Heart right ventricle (tissue), 16 donors: ENCODE results near the gene ZNF587. TPM values are rescaled to one million over a fixed set of nuclear protein-coding genes. Genes with fewer than 3 reads are reported as not detected.
A peak's percentile ranks its signal among the peaks of the same experiment; 100 is the strongest.
"Not testable (repeated sequence)": the region's sequence is repeated elsewhere in the genome, so short reads cannot be mapped to it uniquely, and the experiment has no call there.

Experiments
- ATAC-seq, 8 donors: fragments of 200-7000 bp; cut with Tn5 transposase; one replicate each; pipeline ENCODE4 v1.9.1; 2020; ENCODE audit warnings: mild to moderate bottlenecking in 8 of 8, moderate library complexity in 8 of 8, moderate number of reproducible peaks in 1 of 8
- DNase-seq, 2 donors: peaks; one replicate each; pipeline ENCODE4 v3.0.0-alpha.2; 2020
- H3K27ac ChIP-seq, 10 donors: fragments of 200-600 bp; sonication (generic) in 2 of 10; one replicate each; pipeline versions ENCODE4 v1.5.0 to v1.8.0; 2020 to 2022; ENCODE audit warnings: mild to moderate bottlenecking in 3 of 10
- H3K27me3 ChIP-seq, 7 donors: fragments of 200-600 bp; one replicate each; pipeline ENCODE4 v1.8.0; 2021 to 2022; ENCODE audit warnings: mild to moderate bottlenecking in 2 of 7
- H3K36me3 ChIP-seq, 9 donors: fragments of 200-600 bp; sonication (generic) in 1 of 9; one replicate each; pipeline versions ENCODE4 v1.5.0 to v1.8.0; 2020 to 2022; ENCODE audit warnings: mild to moderate bottlenecking in 2 of 9
- H3K4me1 ChIP-seq, 9 donors: fragments of 200-600 bp; sonication (generic) in 1 of 9; one replicate each; pipeline versions ENCODE4 v1.5.0 to v1.8.0; 2020 to 2022; ENCODE audit warnings: mild to moderate bottlenecking in 4 of 9
- H3K4me3 ChIP-seq, 10 donors: fragments of 200-600 bp; sonication (generic) in 2 of 10; one replicate each; pipeline versions ENCODE4 v1.5.0 to v1.8.0; 2020 to 2022; ENCODE audit warnings: mild to moderate bottlenecking in 7 of 10, moderate library complexity in 2 of 10
- H3K9me3 ChIP-seq, 11 donors: fragments of 200-600 bp in 10 of 11; sonication (generic) in 2 of 11; one replicate each; pipeline versions ENCODE4 v1.5.0 to v1.8.0; 2013 to 2022; ENCODE audit warnings: mild to moderate bottlenecking in 2 of 11, control low read depth in 1 of 11, moderate library complexity in 1 of 11
- WGBS, 2 donors: extraction: QIAGEN DNeasy Blood & Tissue Kit; methylation state at CpG; one replicate each; pipeline ENCODE4 v1.1.7; 2013; ENCODE audit warnings: inconsistent platforms in 1 of 2; 5-methylcytosine and 5-hydroxymethylcytosine counted together
- intact Hi-C, 10 donors: fragments of 100-400 bp; cut with DNase I; formaldehyde crosslinking; loops; one replicate each; pipeline versions ENCODE4 v1.11.1 to v1.14.2; 2022
- polyA plus RNA-seq, 2 donors: library from polyadenylated mRNA; stranded (reverse); fragments of 200-250 nt; gene quantifications; one replicate each; pipeline ENCODE4 v1.2.3, GENCODE V29; 2013
- total RNA-seq, 10 donors: library from RNA; stranded (reverse); fragmentation: NEBNext Ultra II Directional in 3 of 10; extraction: Animal tissue kit (Norgen Biotek cat#: 25700) in 3 of 10; gene quantifications; one replicate each; pipeline versions ENCODE4 v1.2.1 to v1.2.4, GENCODE V29; 2021 to 2023
- TF ChIP-seq, protein P1 (sequence below), 9 donors: fragments of 200-600 bp; sonication (generic) in 2 of 9; IDR thresholded peaks; one replicate each; pipeline versions ENCODE4 v1.5.0 to v1.8.0; 2021 to 2022; ENCODE audit warnings: antibody characterized with exemption in 9 of 9, mild to moderate bottlenecking in 5 of 9, moderate library complexity in 1 of 9
- donor health status: Arrhythmogenic right ventricular cardiomyopathy.
- donor health status: ischemic (EF 13 %, LVEDD 7.1; RV severe dilation, severe dysfunction).
- donor health status: healthy with polysubstance abuse.
- donor health status: DM: no; HTN: yes; CAD: no.
- donor health status: DM: no; HTN: no; CAD: no.
- donor health status: ischemic (EF 25% LVEDD 6.9; RV normal size, moderate dysfunction).
- donor health status: ischemic (EF 25% LVEDD 5.7; RV mildly dilated, moderate dysfunction).
- donor health status: healthy.
- donor health status: DM: yes; HTN: yes; CAD: no.
- donor health status: Ischemic cardiomyopathy.
- donor health status: ischemic (EF 35%, LVEDD 5.7; RV mildly dilated, moderate dysfunction).
- donor health status: nonischemic (EF 11% LVEDD 7.7; RV severe dilation, severe dysfunction).
- donor health status: DM: yes; HTN: yes; CAD: no.
- donor health status: PGD.
- donor health status: ischemic (EF 29% LVEDD 5.4; RV normal size, mild dysfunction).
- donor health status: nonischemic (EF 23%, LVEDD 6.1; RV moderate dilation, normal function).

The ZNF587 gene
- total and polyA plus RNA-seq, 12 donors, result 4.2 to 39.1 (median 20.0) TPM

DNA sequence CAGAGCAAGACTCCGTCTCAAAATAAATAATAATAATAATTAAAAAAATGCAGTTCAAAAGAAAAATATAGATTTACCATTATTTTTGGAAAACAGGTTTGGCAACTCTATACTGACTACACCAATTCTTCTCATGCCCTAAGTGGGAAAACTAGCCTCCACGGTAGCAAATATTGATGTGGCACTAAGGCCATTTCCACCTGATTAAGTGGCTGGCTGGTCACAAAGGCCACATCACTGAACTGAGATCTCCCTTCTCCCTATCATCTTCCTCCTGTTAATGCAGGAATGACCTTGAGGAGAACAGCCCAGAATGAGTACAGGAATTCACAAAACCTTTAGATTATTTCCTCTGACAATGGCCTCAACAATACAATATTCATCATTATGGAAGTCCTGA lies 20.6 kb downstream of the ZNF587 start:
- peaks cover 0 to 98% (median 60%) of the 10 kb centered on the region in 11 donors for H3K9me3 ChIP-seq
- TF ChIP-seq, protein P1, sequence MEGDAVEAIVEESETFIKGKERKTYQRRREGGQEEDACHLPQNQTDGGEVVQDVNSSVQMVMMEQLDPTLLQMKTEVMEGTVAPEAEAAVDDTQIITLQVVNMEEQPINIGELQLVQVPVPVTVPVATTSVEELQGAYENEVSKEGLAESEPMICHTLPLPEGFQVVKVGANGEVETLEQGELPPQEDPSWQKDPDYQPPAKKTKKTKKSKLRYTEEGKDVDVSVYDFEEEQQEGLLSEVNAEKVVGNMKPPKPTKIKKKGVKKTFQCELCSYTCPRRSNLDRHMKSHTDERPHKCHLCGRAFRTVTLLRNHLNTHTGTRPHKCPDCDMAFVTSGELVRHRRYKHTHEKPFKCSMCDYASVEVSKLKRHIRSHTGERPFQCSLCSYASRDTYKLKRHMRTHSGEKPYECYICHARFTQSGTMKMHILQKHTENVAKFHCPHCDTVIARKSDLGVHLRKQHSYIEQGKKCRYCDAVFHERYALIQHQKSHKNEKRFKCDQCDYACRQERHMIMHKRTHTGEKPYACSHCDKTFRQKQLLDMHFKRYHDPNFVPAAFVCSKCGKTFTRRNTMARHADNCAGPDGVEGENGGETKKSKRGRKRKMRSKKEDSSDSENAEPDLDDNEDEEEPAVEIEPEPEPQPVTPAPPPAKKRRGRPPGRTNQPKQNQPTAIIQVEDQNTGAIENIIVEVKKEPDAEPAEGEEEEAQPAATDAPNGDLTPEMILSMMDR (IDR thresholded peaks at IDR 0.05), result no peak
- H3K4me3 ChIP-seq, result no peak overlapping the region
- H3K27me3 ChIP-seq, result no peaks in the 10 kb centered on the region
- ATAC-seq, result no peak
- no peak for DNase-seq
- H3K4me1 ChIP-seq, result no peaks in the 10 kb centered on the region
- 93 to 96% methylated on average over 2 of the region's 2 CpGs for WGBS, 2 donors
- H3K27ac ChIP-seq, result no peak overlapping the region
- intact Hi-C loops, result no loop called here
- peaks cover 0 to 88% (median 50%) of the 10 kb centered on the region in 9 donors for H3K36me3 ChIP-seq

DNA sequence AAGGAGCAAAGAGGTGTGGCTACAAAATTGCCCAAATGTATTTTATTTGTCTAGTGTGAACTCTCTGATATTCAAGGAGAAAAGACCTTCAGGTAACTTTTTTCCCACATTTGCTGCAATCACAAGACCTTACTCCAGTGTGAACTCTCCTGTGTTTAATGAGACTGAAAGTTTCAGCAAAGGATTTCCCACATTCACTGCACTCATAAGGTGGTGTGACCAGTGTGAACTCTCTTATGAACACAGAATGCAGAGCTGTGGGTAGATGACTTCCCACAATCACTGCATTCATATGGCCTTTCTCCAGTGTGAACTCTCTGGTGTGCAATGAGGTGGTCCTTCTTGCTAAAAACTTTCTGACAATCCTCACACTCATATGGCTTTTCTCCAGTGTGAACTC lies 22.8 kb downstream of the ZNF587 start:
- Histone ChIP-seq H3K4me3 (no peak overlapping the region), H3K27me3 (no peaks in the 10 kb centered on the region), H3K4me1 (no peaks in the 10 kb centered on the region), H3K36me3 (peaks cover 0 to 88% (median 42%) of the 10 kb centered on the region in 9 donors), H3K27ac (no peak overlapping the region), H3K9me3 (peaks cover 0 to 98% (median 69%) of the 10 kb centered on the region in 11 donors)
- no peak for DNase-seq
- no peak for ATAC-seq
- TF ChIP-seq, protein P1 (IDR thresholded peaks at IDR 0.05), result no peak
- intact Hi-C loops, result no loop called here

DNA sequence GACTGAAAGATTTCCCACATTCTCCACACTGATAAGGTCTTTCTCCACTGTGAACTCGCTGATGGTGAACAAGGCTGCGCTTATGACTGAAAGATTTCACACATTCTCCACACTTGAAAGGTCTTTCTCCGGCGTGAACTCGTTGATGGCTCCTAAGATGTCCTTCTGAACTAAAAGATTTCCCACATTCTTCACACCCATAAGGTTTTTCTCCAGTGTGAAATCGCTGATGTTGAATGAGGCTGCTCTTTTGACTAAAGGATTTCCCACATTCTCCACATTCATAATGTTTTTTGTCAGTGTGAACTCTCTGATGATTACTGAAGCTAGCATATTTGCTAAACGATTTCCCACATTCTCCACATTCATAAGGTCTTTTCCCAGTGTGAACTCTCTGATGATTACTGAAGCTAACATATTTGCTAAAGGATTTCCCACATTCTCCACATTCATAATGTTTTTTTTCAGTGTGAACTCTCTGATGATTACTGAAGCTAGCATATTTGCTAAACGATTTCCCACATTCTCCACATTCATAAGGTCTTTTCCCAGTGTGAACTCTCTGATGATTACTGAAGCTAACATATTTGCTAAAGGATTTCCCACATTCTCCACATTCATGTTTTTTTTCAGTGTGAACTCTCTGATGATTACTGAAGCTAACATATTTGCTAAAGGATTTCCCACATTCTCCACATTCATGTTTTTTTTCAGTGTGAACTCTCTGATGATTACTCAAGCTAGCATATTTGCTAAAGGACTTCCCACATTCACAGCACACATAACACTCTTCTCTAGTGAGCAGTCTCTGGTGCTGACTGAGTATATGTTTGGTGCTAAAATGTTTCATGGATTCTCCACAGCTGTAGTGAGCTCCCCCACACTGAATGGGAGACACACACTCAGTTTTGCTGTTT lies 24.5 kb downstream of the ZNF587 start:
- DNase-seq, H3K4me3 ChIP-seq, intact Hi-C loops, ATAC-seq, H3K27me3 ChIP-seq, H3K4me1 ChIP-seq, H3K27ac ChIP-seq: not testable (repeated sequence)
- WGBS, 2 donors, result 86 to 94% methylated on average over 8 of the region's 8 CpGs
- H3K36me3 ChIP-seq, result peaks cover 0 to 84% (median 36%) of the 10 kb centered on the region in 9 donors
- H3K9me3 ChIP-seq, result peaks cover 0 to 98% (median 65%) of the 10 kb centered on the region in 11 donors

DNA sequence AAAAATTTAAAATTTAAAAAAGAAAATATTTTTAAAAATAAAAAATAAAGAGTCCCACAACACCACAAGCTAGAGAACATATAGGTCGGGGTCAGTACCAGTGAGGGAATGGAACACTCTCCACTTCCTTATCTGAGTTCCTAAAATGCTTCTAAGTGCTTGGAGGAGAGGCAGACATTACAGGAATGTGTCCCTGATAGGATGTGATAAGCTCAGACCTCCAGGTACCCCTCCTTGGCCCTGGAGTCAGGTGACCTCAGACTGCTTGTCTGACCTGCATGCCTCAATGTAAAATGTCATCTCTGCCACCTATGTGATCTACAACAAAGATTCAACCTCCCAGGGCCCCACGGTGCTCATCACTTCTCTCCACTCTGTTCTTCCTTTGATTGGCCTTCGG lies 36.4 kb downstream of the ZNF587 start:
- WGBS, 2 donors, result 46 to 53% methylated on average over 3 of the region's 3 CpGs
- DNase-seq, result no peak
- no peaks in the 10 kb centered on the region for H3K27me3 ChIP-seq
- intact Hi-C loops, result loop anchor here in 1 of 10 donors (10.0 kb wide), 1 partner anchor 141 kb away; the partner anchor contains the start of gene ZNF776
- H3K4me1 ChIP-seq, result peaks cover 0 to 35% (median 13%) of the 10 kb centered on the region in 9 donors
- peaks cover 0 to 38% (median 11%) of the 10 kb centered on the region in 9 donors for H3K36me3 ChIP-seq
- H3K9me3 ChIP-seq, result peaks cover 0 to 63% (median 0%) of the 10 kb centered on the region in 11 donors
- no peak overlapping the region for H3K4me3 ChIP-seq
- TF ChIP-seq, protein P1 (IDR thresholded peaks at IDR 0.05), result no peak
- H3K27ac ChIP-seq, result peak overlapping the region in 1 of 10 donors; percentile 51
- no peak for ATAC-seq
